ENCODE data around the gene ATP8A1. TPM values are rescaled to one million over a fixed set of nuclear protein-coding genes. Genes with fewer than 3 reads are reported as not detected.

Gene ATP8A1
- polyA plus RNA-seq, 1 donor from 2014 or later = 45.8 TPM

- Histone ChIP-seq H3K9ac (ENCODE audit: low read length) (no peak overlapping the region), H3F3A (ENCODE audit: insufficient read depth, low read length, poor library complexity, severe bottlenecking) (no peaks in the 10 kb centered on the region), H3K4me2 (ENCODE audit: low read length) (no peak overlapping the region), H3K79me2 (replicated peaks; ENCODE audit: insufficient read depth, low read length) (no peaks in the 10 kb centered on the region), H3K9me2 (ENCODE audit: insufficient read depth, low read length) (no peaks in the 10 kb centered on the region), H4K20me1 (ENCODE audit: insufficient read depth) (no peaks in the 10 kb centered on the region), H3K4me3 (ENCODE audit: low read length) (no peak overlapping the region), H3K9me3 (ENCODE audit: low read length) (no peaks in the 10 kb centered on the region), H2AFZ (ENCODE audit: low read depth, low read length) (no peak overlapping the region), H3K27me3 (ENCODE audit: insufficient read depth, low read depth, low read length) (no peaks in the 10 kb centered on the region), H3K36me3 (ENCODE audit: insufficient read depth, low read length) (no peaks in the 10 kb centered on the region), H3K27ac (ENCODE audit: low read length) (no peak overlapping the region)
- no peak for TF ChIP-seq TAF1 (IDR thresholded peaks at IDR 0.05; ENCODE audit: low read depth)
- TF ChIP-seq CTCF (IDR thresholded peaks at IDR 0.05; ENCODE audit: poor library complexity, severe bottlenecking) = no peak
These were observed 293.3 kb downstream of the ATP8A1 start for GRCh38 chr4:42363614-42364013.

GRCh38 chr4:42362591-42362990, 294.3 kb downstream of the ATP8A1 start:
- TF ChIP-seq CTCF (IDR thresholded peaks at IDR 0.05; ENCODE audit: poor library complexity, severe bottlenecking) = no peak
- no peak for TF ChIP-seq TAF1 (IDR thresholded peaks at IDR 0.05; ENCODE audit: low read depth)
- TF ChIP-seq MXI1 (conservative IDR thresholded peaks at IDR 0.05; ENCODE audit: poor library complexity, severe bottlenecking) = no peak
- TF ChIP-seq SMC3 (conservative IDR thresholded peaks at IDR 0.05; ENCODE audit: poor library complexity) = no peak
- no peak for TF ChIP-seq REST (IDR thresholded peaks at IDR 0.05; ENCODE audit: borderline replicate concordance)
- TF ChIP-seq EZH2 (IDR thresholded peaks at IDR 0.05; ENCODE audit: borderline replicate concordance, insufficient read depth, low read length, poor library complexity, severe bottlenecking) = no peak
- no peak for TF ChIP-seq EP300 (conservative IDR thresholded peaks at IDR 0.05; ENCODE audit: poor library complexity, severe bottlenecking)
- TF ChIP-seq RAD21 (conservative IDR thresholded peaks at IDR 0.05) = no peak
- TF ChIP-seq POLR2AphosphoS5 (IDR thresholded peaks at IDR 0.05) = no peak
- no peaks in the 10 kb centered on the region for H4K20me1 ChIP-seq (ENCODE audit: insufficient read depth)
- H3K36me3 ChIP-seq (ENCODE audit: insufficient read depth, low read length) = no peaks in the 10 kb centered on the region
- no peaks in the 10 kb centered on the region for H3K9me3 ChIP-seq (ENCODE audit: low read length)
- H3K9ac ChIP-seq (ENCODE audit: low read length) = no peak overlapping the region
- H3F3A ChIP-seq (ENCODE audit: insufficient read depth, low read length, poor library complexity, severe bottlenecking) = no peaks in the 10 kb centered on the region
- no peak overlapping the region for H3K27ac ChIP-seq (ENCODE audit: low read length)
- no peaks in the 10 kb centered on the region for H3K27me3 ChIP-seq (ENCODE audit: insufficient read depth, low read depth, low read length)
- H3K4me3 ChIP-seq (ENCODE audit: low read length) = no peak overlapping the region
- H3K4me2 ChIP-seq (ENCODE audit: low read length) = no peak overlapping the region
- no peaks in the 10 kb centered on the region for H3K9me2 ChIP-seq (ENCODE audit: insufficient read depth, low read length)
- H2AFZ ChIP-seq (ENCODE audit: low read depth, low read length) = no peak overlapping the region
- no peaks in the 10 kb centered on the region for H3K79me2 ChIP-seq (replicated peaks; ENCODE audit: insufficient read depth, low read length)
